Motor neuron (in vitro differentiated cells): ENCODE measurements around the gene GNL2. TPM values are rescaled to one million over a fixed set of nuclear protein-coding genes. Genes with fewer than 3 reads are reported as not detected.
"Not testable (repeated sequence)": the region's sequence is repeated elsewhere in the genome, so short reads cannot be mapped to it uniquely, and the experiment has no call there.

Source experiments
- ATAC-seq, 8 experiments: fragments of 200-7000 bp; cut with Tn5 transposase; replicated peaks in 6 of 8; 2 replicates each; pipeline ENCODE4 v1.8.0; 2021; ENCODE audit warnings: mild to moderate bottlenecking in 8 of 8, moderate library complexity in 8 of 8
- H3K27ac ChIP-seq, 2 donors: fragments of 250-450 bp; sonication (Bioruptor Pico); 2 replicates each; pipeline ENCODE4 v1.9.0; 2021; ENCODE audit warnings: antibody characterized with exemption in 2 of 2, mild to moderate bottlenecking in 2 of 2, moderate library complexity in 1 of 2
- H3K4me1 ChIP-seq, 2 donors: fragments of 250-450 bp; sonication (Bioruptor Pico); replicated peaks in 1 of 2; 2 replicates each; pipeline ENCODE4 v1.6.1; 2021; ENCODE audit warnings: antibody characterized with exemption in 2 of 2, mild to moderate bottlenecking in 2 of 2, moderate library complexity in 1 of 2
- H3K4me3 ChIP-seq, 5 donors: fragments of 250-450 bp; sonication (Bioruptor Pico); 2 replicates each; pipeline ENCODE4 v1.9.0; 2021; ENCODE audit warnings: antibody characterized with exemption in 5 of 5, mild to moderate bottlenecking in 5 of 5, moderate library complexity in 4 of 5
- WGBS, 10 experiments: fragments of 450-650 bp; shearing (Covaris generic); methylation state at CpG; one replicate each; pipeline ENCODE4 v1.0.0; 2022; 5-methylcytosine and 5-hydroxymethylcytosine counted together
- in situ Hi-C, 9 experiments: fragments of 400-800 bp; cut with MboI; loops; one replicate each; pipeline ENCODE4 v1.15.0; 2021; ENCODE audit warnings: low sequenced_read_pairs in 9 of 9, low pct_unique_long_range_greater_than_20kb in 2 of 9; ENCODE audit not compliant: unreplicated experiment in 9 of 9
- total RNA-seq, 8 experiments: library from RNA; unstranded; fragments of 300-600 nt; gene quantifications; 2 replicates each; pipeline versions ENCODE4 v1.2.3 to v1.2.4, GENCODE V29; 2022

Gene GNL2
- total RNA-seq, 8 experiments from 2014 or later = 88.4 to 226 (median 135) TPM

DNA sequence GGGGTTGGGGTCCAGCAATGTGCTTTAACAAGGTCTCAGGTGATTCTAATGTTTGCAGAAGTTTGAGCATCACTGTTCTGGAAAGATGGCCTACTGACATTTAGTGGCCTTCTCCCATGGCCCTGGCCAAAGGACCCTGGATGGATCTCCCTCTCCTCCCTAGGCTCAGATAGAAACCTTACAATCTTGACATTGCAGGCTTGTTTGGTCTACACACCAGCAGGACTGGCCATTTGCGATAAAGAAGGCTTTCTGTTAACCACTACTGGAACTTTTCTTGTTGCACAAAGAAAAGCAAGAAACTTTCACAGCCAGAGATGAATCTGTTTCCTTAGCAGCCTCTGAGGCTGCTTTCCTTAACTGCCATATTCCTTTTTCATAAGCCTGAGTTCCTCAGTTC lies 32.8 kb downstream of the GNL2 start:
- 75 to 100% (median 85%) methylated on average over 1 of the region's 1 CpG; no CpG with 5 or more reads in 5 of the 10 experiments for WGBS, 10 experiments
- H3K27ac ChIP-seq = no peak overlapping the region
- ATAC-seq = no peak
- H3K4me3 ChIP-seq = no peak overlapping the region
- in situ Hi-C loops = no loop called here
- H3K4me1 ChIP-seq = no peaks in the 10 kb centered on the region

DNA sequence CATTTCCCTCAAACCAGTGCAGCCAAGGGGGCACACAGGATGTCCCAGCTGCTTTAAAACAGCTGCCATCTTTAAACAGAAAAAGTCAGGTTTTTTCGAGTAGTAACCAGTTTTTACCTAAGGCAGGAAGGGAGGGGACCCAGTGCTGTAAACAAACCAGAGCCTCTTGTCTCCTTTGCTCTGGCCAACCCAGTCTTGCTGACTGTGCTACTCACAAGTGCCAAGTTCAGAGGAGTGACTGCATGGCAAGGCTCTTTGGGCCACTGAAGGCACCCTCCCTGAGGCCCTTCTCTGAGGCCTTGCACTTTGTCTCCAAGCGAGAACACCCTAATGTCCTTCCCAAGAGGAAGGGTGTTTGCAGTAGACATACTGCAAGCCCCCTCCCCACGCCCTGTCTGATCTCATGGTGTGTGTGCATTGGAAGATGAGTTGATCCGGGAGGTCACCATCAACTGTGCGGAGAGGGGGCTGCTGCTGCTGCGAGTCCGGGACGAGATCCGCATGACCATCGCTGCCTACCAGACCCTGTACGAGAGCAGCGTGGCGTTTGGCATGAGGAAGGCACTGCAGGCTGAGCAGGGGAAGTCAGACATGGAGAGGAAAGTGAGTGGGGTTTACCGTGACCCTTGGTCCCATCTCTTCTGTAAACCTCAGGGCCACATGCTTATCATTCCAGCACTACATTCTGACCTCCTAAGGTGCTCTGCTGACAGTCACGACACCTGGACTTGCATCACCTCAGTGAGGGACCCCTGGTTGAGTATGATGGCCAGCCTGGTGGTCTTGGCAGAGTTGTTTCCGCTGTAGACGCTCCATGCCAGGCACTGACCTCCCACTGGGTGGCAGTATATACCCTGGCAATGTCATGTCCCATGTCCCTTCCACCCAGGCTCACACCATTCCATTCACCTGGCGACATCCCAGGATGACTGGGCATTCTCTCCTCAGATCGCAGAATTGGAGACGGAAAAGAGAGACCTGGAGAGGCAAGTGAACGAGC lies 34.3 kb downstream of the GNL2 start:
- in situ Hi-C loops = no loop called here
- ATAC-seq = peak in 5 of 8 experiments; percentile 6 to 59 (median 12)
- no peak overlapping the region for H3K4me3 ChIP-seq
- H3K4me1 ChIP-seq = peaks cover 6 to 7% of the 10 kb centered on the region in 2 donors
- no peak overlapping the region for H3K27ac ChIP-seq
- WGBS, 10 experiments = 70 to 100% (median 91%) methylated on average over 1 to 12 of the region's 21 CpGs; no CpG with 5 or more reads in 2 of the 10 experiments

GRCh38 chr1:37560401-37561132 lies 35.2 kb downstream of the GNL2 start:
- WGBS, 10 experiments = 0 to 100% (median 61%) methylated on average over 1 to 8 of the region's 10 CpGs
- no peak overlapping the region for H3K27ac ChIP-seq
- ATAC-seq = peak in 3 of 8 experiments; percentile 26 to 30 (median 30)
- no peak overlapping the region for H3K4me3 ChIP-seq
- H3K4me1 ChIP-seq = peaks cover 6 to 7% of the 10 kb centered on the region in 2 donors
- in situ Hi-C loops = no loop called here

DNA sequence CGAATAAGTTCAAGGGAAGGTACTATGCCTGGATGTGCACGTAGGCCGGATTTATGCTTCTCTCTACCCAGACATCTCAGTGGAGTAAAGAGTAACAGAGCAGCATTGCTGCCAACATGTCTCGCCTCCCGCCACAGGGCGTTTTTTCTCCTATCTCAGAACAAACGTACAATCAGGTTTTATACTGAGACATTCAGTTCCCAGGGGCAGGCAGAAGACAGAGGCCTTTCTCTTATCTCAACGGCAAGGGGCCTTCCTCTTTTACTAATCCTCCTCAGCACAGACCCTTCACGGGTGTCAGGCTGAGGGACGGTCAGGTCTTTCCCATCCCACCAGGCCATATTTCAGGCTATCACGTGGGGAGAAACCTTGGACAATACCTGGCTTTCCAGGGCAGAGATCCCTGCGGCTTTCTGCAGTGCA lies 35.8 kb downstream of the GNL2 start:
- 29 to 83% (median 74%) methylated on average over 3 to 9 of the region's 12 CpGs; no CpG with 5 or more reads in 3 of the 10 experiments for WGBS, 10 experiments
- H3K27ac ChIP-seq, ATAC-seq, H3K4me1 ChIP-seq, in situ Hi-C loops, H3K4me3 ChIP-seq: not testable (repeated sequence)

- in situ Hi-C loops = no loop called here
- peaks cover 6 to 7% of the 10 kb centered on the region in 2 donors for H3K4me1 ChIP-seq
- H3K27ac ChIP-seq = no peak overlapping the region
- H3K4me3 ChIP-seq = no peak overlapping the region
- ATAC-seq = no peak
- WGBS, 10 experiments = 88 to 100% (median 100%) methylated on average over 1 to 2 of the region's 7 CpGs; no CpG with 5 or more reads in 6 of the 10 experiments
Observed at GRCh38 chr1:37559080-37559479, 36.7 kb downstream of the GNL2 start.

GRCh38 chr1:37558411-37558810 lies 37.3 kb downstream of the GNL2 start:
- H3K4me1 ChIP-seq = peaks cover 6 to 7% of the 10 kb centered on the region in 2 donors
- 80 to 100% (median 100%) methylated on average over 1 of the region's 1 CpG; no CpG with 5 or more reads in 3 of the 10 experiments for WGBS, 10 experiments
- in situ Hi-C loops = no loop called here
- no peak for ATAC-seq
- no peak overlapping the region for H3K4me3 ChIP-seq
- no peak overlapping the region for H3K27ac ChIP-seq

DNA sequence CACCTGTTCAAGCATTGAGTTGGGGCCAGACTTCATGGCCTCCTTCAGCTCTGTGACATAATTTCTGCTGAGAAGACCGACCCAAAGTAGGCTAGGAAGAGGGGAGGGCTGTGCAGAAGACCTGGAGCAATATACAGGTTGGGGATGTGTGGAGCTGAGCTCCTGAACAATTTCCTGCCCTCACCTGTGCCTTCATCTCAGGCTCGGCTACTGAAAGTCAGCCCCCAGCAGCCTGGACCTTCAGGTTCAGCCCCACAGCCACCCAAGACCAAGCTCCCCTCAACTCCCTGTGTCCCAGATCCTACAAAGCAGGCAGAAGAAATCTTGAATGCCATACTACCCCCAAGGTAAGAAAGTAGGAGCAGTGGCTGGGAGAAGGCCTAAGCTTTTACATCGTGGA lies 38.3 kb downstream of the GNL2 start:
- Histone ChIP-seq H3K4me3 (peak overlapping the region; percentile 46 to 57 (median 51)), H3K27ac (no peak overlapping the region), H3K4me1 (peaks cover 15 to 16% of the 10 kb centered on the region in 2 donors)
- 60 to 100% (median 92%) methylated on average over 1 to 3 of the region's 3 CpGs; no CpG with 5 or more reads in 4 of the 10 experiments for WGBS, 10 experiments
- ATAC-seq = no peak
- in situ Hi-C loops = no loop called here

- peak; percentile 44 to 93 (median 91) for ATAC-seq
- in situ Hi-C loops = no loop called here
- Histone ChIP-seq H3K4me3 (peak within 1 kb of the TSS; percentile 46 to 57 (median 51)), H3K4me1 (peaks cover 16 to 19% of the 10 kb centered on the region in 2 donors), H3K27ac (peak within 1 kb of the TSS in 1 of 2 donors; percentile 53)
- 0 to 59% (median 4%) methylated on average over 3 to 26 of the region's 31 CpGs for WGBS, 10 experiments
Observed at GRCh38 chr1:37556712-37557196, 39.0 kb downstream of the GNL2 start, which contains the start of gene DNALI1. Gene DNALI1, plus strand, starts transcription at chr1:37556940. Its CDS starts 55 bp downstream, at chr1:37556995.

DNA sequence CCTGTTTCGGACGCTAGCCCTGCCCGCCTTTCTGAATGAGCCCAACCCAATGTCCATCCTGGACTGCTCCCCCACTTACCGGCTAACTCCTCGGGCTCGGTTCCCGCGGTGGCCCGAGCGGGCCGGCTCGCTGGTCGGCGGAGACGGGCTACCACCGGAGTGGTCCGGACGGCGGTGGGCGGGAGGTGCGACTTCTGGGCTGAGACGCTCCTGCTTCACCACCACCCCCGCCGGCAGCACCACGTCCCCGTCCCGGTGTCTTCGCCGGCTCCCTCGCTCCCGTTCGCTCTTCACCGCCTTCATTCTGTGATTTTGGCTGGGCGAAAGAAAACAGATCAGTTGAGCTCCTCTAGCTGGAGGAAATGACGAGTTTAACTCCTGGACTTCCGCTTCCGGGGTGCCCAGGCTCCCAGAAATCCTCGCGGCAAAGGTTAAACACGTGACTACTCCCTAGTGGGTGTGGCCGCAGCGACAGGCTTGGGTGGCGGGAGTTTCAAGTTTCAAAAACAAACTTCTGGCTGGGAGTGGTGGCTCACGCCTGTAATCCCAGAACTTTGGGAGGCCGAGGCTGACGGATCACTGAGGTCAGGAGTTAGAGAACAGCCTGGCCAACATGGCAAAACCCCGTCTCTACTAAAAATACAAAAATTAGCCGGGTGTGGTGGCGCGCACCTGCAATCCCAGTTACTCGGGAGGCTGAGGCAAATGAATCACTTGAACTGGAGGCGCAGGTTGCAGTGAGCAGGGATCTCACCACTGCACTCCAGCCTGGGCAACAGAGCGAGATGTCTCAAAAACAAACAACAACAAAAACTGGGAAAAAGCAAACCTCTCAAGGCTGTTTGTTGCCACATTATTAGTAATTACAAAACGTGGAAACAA lies 41.6 kb downstream of the GNL2 start, which contains the start of gene SNIP1:
TSS of gene SNIP1 (minus strand) at position 367 of the 882 bp plus-strand sequence. CDS start at position 303, 64 bp downstream.
- WGBS, 10 experiments = 7 to 100% (median 48%) methylated on average over 1 to 27 of the region's 54 CpGs
- peak; percentile 68 to 91 (median 74) for ATAC-seq
- H3K27ac ChIP-seq = peak within 1 kb of the TSS; percentile 70 to 94
- H3K4me3 ChIP-seq = peak within 1 kb of the TSS; percentile 74 to 99 (median 93)
- peaks cover 16 to 19% of the 10 kb centered on the region in 2 donors for H3K4me1 ChIP-seq
- in situ Hi-C loops = no loop called here

GRCh38 chr1:37553598-37553926 lies 42.2 kb downstream of the GNL2 start:
- in situ Hi-C loops = no loop called here
- peak in 3 of 8 experiments; percentile 35 to 62 (median 39) for ATAC-seq
- Histone ChIP-seq H3K27ac (peak overlapping the region; percentile 70 to 94), H3K4me3 (peak overlapping the region; percentile 74 to 99 (median 93)), H3K4me1 (peaks cover 16 to 19% of the 10 kb centered on the region in 2 donors)
- WGBS, 10 experiments = 0 to 40% (median 5%) methylated on average over 1 to 9 of the region's 11 CpGs

GRCh38 chr1:37549341-37549740 lies 46.4 kb downstream of the GNL2 start:
- Histone ChIP-seq H3K4me3 (no peak overlapping the region), H3K4me1 (peaks cover 10 to 11% of the 10 kb centered on the region in 2 donors), H3K27ac (no peak overlapping the region)
- no peak for ATAC-seq
- in situ Hi-C loops = no loop called here
- 72 to 100% (median 92%) methylated on average over 1 to 6 of the region's 6 CpGs for WGBS, 10 experiments

DNA sequence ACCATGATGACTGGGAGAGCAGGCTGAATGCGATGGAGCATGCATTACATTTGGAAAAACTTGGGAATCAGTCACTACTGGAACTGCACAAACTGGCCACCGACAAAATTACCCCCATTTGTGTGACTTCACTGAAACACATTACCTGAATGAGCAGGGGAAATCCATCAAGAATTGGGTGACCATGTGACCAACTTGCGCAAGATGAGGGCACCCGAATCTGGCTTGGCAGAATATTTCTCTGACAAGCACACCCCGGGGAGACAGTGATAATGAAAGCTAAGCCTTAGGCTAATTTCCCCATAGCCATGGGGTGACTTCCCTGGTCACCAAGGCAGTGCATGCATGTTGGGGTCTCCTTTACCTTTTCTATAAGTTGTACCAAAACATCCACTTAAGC lies 50.7 kb downstream of the GNL2 start:
- Histone ChIP-seq H3K4me1 (no peaks in the 10 kb centered on the region), H3K27ac (no peak overlapping the region), H3K4me3 (no peak overlapping the region)
- in situ Hi-C loops = no loop called here
- no peak for ATAC-seq
- WGBS, 10 experiments = 60 to 100% (median 80%) methylated on average over 1 to 5 of the region's 5 CpGs; no CpG with 5 or more reads in 1 of the 10 experiments
